Endothelial cell of umbilical vein (primary cell): ENCODE results near the gene ZNF407. TPM values are rescaled to one million over a fixed set of nuclear protein-coding genes. Genes with fewer than 3 reads are reported as not detected.

Experiments
- BruUV-seq: library from RNA; stranded (reverse); fragments of 400-500 nt; replicated peaks from 2 replicates; lab custom pipeline; 2021; lab: Mats Ljungman, UMichigan
- CTCF ChIA-PET: fragments of 300-600, 350-600 bp; sonication (Branson Sonifier 250); formaldehyde crosslinking; loops from one replicate; lab custom pipeline; 2021; ENCODE audit warnings: antibody characterized with exemption, inconsistent platforms; lab: Charles Lee
- POLR2A ChIA-PET: fragments of 300-600, 350-600 bp; sonication (Branson Sonifier 250); formaldehyde crosslinking; loops from one replicate; lab custom pipeline; 2021; ENCODE audit warnings: antibody characterized with exemption, inconsistent platforms; lab: Charles Lee
- DNase-seq: peaks from one replicate; pipeline ENCODE4 v3.0.0-alpha.2; 2011; ENCODE audit warnings: low read depth, low spot score
- FAIRE-seq: peaks from 2 replicates; lab custom pipeline; 2011; peaks lifted over from hg19 to GRCh38; lab: Jason Lieb, UNC
- H2AFZ ChIP-seq: 2 replicates; pipeline ENCODE4 v1.6.0; 2012; ENCODE audit warnings: low read depth, low read length, control low read depth, inconsistent platforms
- H3K27ac ChIP-seq: 2 replicates; pipeline ENCODE4 v1.5.1; 2011; ENCODE audit warnings: low read depth, mild to moderate bottlenecking, control low read depth, low read length, moderate library complexity; ENCODE audit not compliant: insufficient read depth
- H3K27me3 ChIP-seq, 2 experiments: 2 replicates each; pipeline versions ENCODE4 v1.6.0 to v1.6.1; 2011; ENCODE audit warnings: low read length in 2 of 2, mixed read lengths in 1 of 2; ENCODE audit not compliant: control insufficient read depth in 2 of 2, insufficient read depth in 2 of 2
- H3K36me3 ChIP-seq, 2 experiments: 2 replicates in 1 of 2; 3 replicates in 1 of 2; pipeline ENCODE4 v1.5.1; 2011; ENCODE audit warnings: low read length in 2 of 2, mild to moderate bottlenecking in 1 of 2, moderate library complexity in 1 of 2; ENCODE audit not compliant: control insufficient read depth in 2 of 2, insufficient read depth in 2 of 2; ENCODE audit errors: extremely low read depth in 1 of 2
- H3K4me1 ChIP-seq: 3 replicates; pipeline ENCODE4 v1.5.1; 2011; ENCODE audit warnings: mild to moderate bottlenecking, low read length; ENCODE audit not compliant: control insufficient read depth, insufficient read depth; ENCODE audit errors: extremely low read depth
- H3K4me2 ChIP-seq: 2 replicates; pipeline ENCODE4 v1.6.1; 2011; ENCODE audit warnings: low read length, control low read depth, mixed read lengths; ENCODE audit not compliant: insufficient read depth
- H3K4me3 ChIP-seq, 3 experiments: fragments of 200-600 bp in 1 of 3; sonication (generic), shearing (Covaris generic) in 1 of 3; replicated peaks in 1 of 3; 2 replicates each; pipeline ENCODE4 v1.5.1; 2011 to 2016; ENCODE audit warnings: control low read depth in 3 of 3, low read length in 3 of 3, mild to moderate bottlenecking in 2 of 3, inconsistent platforms in 1 of 3, low read depth in 1 of 3, moderate library complexity in 1 of 3; ENCODE audit not compliant: insufficient read depth in 1 of 3
- H3K79me2 ChIP-seq: 2 replicates; pipeline ENCODE4 v1.6.0; 2012; ENCODE audit warnings: low read length, inconsistent platforms; ENCODE audit not compliant: control insufficient read depth, insufficient read depth
- H3K9ac ChIP-seq: replicated peaks from 2 replicates; pipeline ENCODE3; 2011; ENCODE audit warnings: low read length, control low read depth; ENCODE audit not compliant: insufficient read depth; ENCODE audit errors: extremely low read depth
- H3K9me1 ChIP-seq: replicated peaks from 3 replicates; pipeline ENCODE4 v1.6.0; 2011; ENCODE audit warnings: mild to moderate bottlenecking, low read length; ENCODE audit not compliant: control insufficient read depth, insufficient read depth; ENCODE audit errors: extremely low read depth
- H3K9me3 ChIP-seq: replicated peaks from 2 replicates; pipeline ENCODE4 v1.5.1; 2012; ENCODE audit warnings: low read length, inconsistent platforms; ENCODE audit not compliant: control insufficient read depth, insufficient read depth
- H4K20me1 ChIP-seq: replicated peaks from 2 replicates; pipeline ENCODE3; 2011; ENCODE audit warnings: mild to moderate bottlenecking, low read length; ENCODE audit not compliant: control insufficient read depth, insufficient read depth; ENCODE audit errors: extremely low read depth
- EZH2 ChIP-seq: IDR thresholded peaks from 2 replicates; pipeline ENCODE4 v1.6.1; 2012; ENCODE audit warnings: borderline replicate concordance, low read depth, mild to moderate bottlenecking, moderate library complexity, low read length, inconsistent platforms; ENCODE audit not compliant: severe bottlenecking
- FOS ChIP-seq: IDR thresholded peaks from 2 replicates; pipeline ENCODE4 v1.6.1; 2011; ENCODE audit warnings: mild to moderate bottlenecking, low read length, moderate library complexity, borderline replicate concordance; ENCODE audit not compliant: insufficient read depth
- GATA2 ChIP-seq: IDR thresholded peaks from 2 replicates; pipeline ENCODE4 v1.7.0; 2011; ENCODE audit warnings: low read depth, mild to moderate bottlenecking, moderate library complexity, mixed read lengths, low read length; ENCODE audit not compliant: insufficient read length, insufficient read depth
- JUN ChIP-seq: IDR thresholded peaks from 2 replicates; pipeline ENCODE4 v1.6.1; 2011; ENCODE audit warnings: borderline replicate concordance, low read depth; ENCODE audit not compliant: insufficient read length, insufficient read depth
- MYC ChIP-seq: IDR thresholded peaks from one replicate; pipeline ENCODE4 v1.6.1; 2011; ENCODE audit warnings: mild to moderate bottlenecking, low read depth, low read length
- POLR2A ChIP-seq: IDR thresholded peaks from 2 replicates; pipeline ENCODE4 v1.6.1; 2012; ENCODE audit warnings: low read depth, mild to moderate bottlenecking, control low read depth, low read length
- POLR2AphosphoS5 ChIP-seq: IDR thresholded peaks from 2 replicates; pipeline ENCODE4 v1.6.1; 2012; ENCODE audit warnings: low read depth, mild to moderate bottlenecking, control low read depth, low read length, moderate library complexity; ENCODE audit not compliant: insufficient read depth
- dilution Hi-C: fragments of 300-500 bp; cut with MboI; formaldehyde crosslinking; loops from one replicate; pipeline ENCODE4 v1.15.0; 2019; ENCODE audit warnings: low sequenced_read_pairs; ENCODE audit not compliant: extremely low pct_ligation_motif_present
- intact Hi-C: fragments of 100-400 bp; cut with micrococcal nuclease; formaldehyde crosslinking; loops from one replicate; pipeline ENCODE4 v1.10.0; 2022
- polyA plus RNA-seq, 4 experiments: library from polyadenylated mRNA; depleted of rRNA in 3 of 4; stranded (reverse) in 3 of 4; unstranded in 1 of 4; fragments of >200 nt; gene quantifications; 2 replicates each; pipeline versions ENCODE4 v1.2.1 to v1.2.3, GENCODE V29; 2011 to 2012; ENCODE audit warnings: missing spikeins in 1 of 4
- total RNA-seq: library from RNA; stranded (reverse); gene quantifications from 2 replicates; pipeline ENCODE4 v1.2.3, GENCODE V29; 2021
- TF ChIP-seq, protein P1 (sequence below): IDR thresholded peaks from 2 replicates; pipeline ENCODE4 v1.6.1; 2011; ENCODE audit not compliant: insufficient read depth, insufficient read length
- TF ChIP-seq, protein P2 (sequence below), 2 donors: IDR thresholded peaks; 1 replicate in 1 of 2; 2 replicates in 1 of 2; pipeline ENCODE4 v1.5.1; 2011; ENCODE audit warnings: low read length in 2 of 2, mild to moderate bottlenecking in 2 of 2, moderate library complexity in 2 of 2, control low read depth in 1 of 2, inconsistent platforms in 1 of 2, low read depth in 1 of 2; ENCODE audit not compliant: insufficient read depth in 1 of 2; ENCODE audit errors: extremely low read depth in 1 of 2

The ZNF407 gene
- total and polyA plus RNA-seq, 2 donors (not counting 3 experiments of a cell fraction or from before 2014, with no cell fraction given) = 3.8 to 20.1 TPM

DNA sequence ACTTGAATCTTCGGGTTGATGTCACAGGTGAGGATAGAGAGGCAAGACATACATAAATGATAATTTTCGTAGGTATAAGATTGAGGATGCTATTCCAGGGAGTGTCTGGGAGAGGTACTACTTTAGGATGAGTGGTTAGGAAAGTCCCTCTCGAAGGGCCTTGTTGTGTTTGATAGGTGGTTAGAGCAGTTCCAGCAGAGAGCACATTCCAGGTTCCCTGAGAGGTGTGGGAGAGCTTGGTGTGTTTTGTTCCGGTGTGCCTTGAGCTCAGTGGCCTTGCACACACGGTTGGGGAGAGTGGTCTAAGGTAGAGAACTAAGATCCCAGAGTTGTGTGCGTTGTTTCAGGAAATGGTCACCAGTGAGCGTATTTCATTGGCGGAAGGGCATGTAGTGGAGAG, 191.4 kb downstream of the ZNF407 start:
- dilution Hi-C loops (no loop called here), intact Hi-C loops (no loop called here)
- ChIA-PET POLR2A (no interaction called here), CTCF (no interaction called here)
- Histone ChIP-seq H3K9me3 (no peaks in the 10 kb centered on the region), H3K27ac (no peak overlapping the region), H3K9ac (no peak overlapping the region), H3K36me3 (no peaks in the 10 kb centered on the region), H2AFZ (no peak overlapping the region), H4K20me1 (no peaks in the 10 kb centered on the region), H3K9me1 (peaks cover 3% of the 10 kb centered on the region), H3K27me3 (no peaks in the 10 kb centered on the region), H3K79me2 (no peaks in the 10 kb centered on the region), H3K4me3 (no peak overlapping the region), H3K4me1 (no peaks in the 10 kb centered on the region), H3K4me2 (no peak overlapping the region)
- DNase-seq (no peak), FAIRE-seq (no peak)
- BruUV-seq = no TSS peak
- no peak for TF ChIP-seq FOS
- no peak for TF ChIP-seq EZH2
- TF ChIP-seq, protein P1, sequence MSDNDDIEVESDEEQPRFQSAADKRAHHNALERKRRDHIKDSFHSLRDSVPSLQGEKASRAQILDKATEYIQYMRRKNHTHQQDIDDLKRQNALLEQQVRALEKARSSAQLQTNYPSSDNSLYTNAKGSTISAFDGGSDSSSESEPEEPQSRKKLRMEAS = no peak
- TF ChIP-seq GATA2 = no peak
- TF ChIP-seq, protein P2, sequence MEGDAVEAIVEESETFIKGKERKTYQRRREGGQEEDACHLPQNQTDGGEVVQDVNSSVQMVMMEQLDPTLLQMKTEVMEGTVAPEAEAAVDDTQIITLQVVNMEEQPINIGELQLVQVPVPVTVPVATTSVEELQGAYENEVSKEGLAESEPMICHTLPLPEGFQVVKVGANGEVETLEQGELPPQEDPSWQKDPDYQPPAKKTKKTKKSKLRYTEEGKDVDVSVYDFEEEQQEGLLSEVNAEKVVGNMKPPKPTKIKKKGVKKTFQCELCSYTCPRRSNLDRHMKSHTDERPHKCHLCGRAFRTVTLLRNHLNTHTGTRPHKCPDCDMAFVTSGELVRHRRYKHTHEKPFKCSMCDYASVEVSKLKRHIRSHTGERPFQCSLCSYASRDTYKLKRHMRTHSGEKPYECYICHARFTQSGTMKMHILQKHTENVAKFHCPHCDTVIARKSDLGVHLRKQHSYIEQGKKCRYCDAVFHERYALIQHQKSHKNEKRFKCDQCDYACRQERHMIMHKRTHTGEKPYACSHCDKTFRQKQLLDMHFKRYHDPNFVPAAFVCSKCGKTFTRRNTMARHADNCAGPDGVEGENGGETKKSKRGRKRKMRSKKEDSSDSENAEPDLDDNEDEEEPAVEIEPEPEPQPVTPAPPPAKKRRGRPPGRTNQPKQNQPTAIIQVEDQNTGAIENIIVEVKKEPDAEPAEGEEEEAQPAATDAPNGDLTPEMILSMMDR (IDR thresholded peaks at IDR 0.05; ENCODE audit: extremely low read depth in 1 of 2, insufficient read depth in 1 of 2, low read depth in 1 of 2, low read length in 2 of 2) = no peak
- TF ChIP-seq JUN = no peak
- TF ChIP-seq MYC = no peak
- TF ChIP-seq POLR2A = no peak
- TF ChIP-seq POLR2AphosphoS5 = no peak
